SK-N-SH (cell line): ENCODE measurements around the gene PUSL1. TPM values are rescaled to one million over a fixed set of nuclear protein-coding genes. Genes with fewer than 3 reads are reported as not detected.

Source experiments
- CTCF ChIA-PET: fragments of 300-600, 350-600 bp; formaldehyde crosslinking; extraction: SDS; loops from one replicate; lab custom pipeline; 2021; lab: Yijun Ruan, JAX
- POLR2A ChIA-PET: fragments of 350-600 bp; sonication (Branson Sonifier 250); formaldehyde crosslinking; extraction: SDS; loops from one replicate; lab custom pipeline; 2020; ENCODE audit warnings: antibody characterized with exemption, inconsistent platforms; lab: Yijun Ruan, JAX
- DNase-seq: peaks from one replicate; pipeline ENCODE4 v3.0.0; 2012
- H2AFZ ChIP-seq: fragments of 200-600 bp; sonication (generic); 2 replicates; pipeline ENCODE4 v1.8.1; 2016; ENCODE audit warnings: antibody characterized with exemption, mild to moderate bottlenecking, low read depth
- H3F3A ChIP-seq: fragments of 200-600 bp; sonication (generic); replicated peaks from 2 replicates; pipeline ENCODE3; 2016; ENCODE audit warnings: antibody characterized with exemption, mild to moderate bottlenecking; ENCODE audit not compliant: insufficient read depth
- H3K27ac ChIP-seq, 2 experiments: fragments of 200-500 bp in 1 of 2; fragments of 200-600 bp in 1 of 2; sonication (Bioruptor generic) in 1 of 2; sonication (generic), shearing (Covaris generic) in 1 of 2; 2 replicates each; pipeline versions ENCODE4 v1.5.1 to v1.6.1; 2014 to 2016; ENCODE audit warnings: low read depth in 2 of 2, inconsistent platforms in 1 of 2, low read length in 1 of 2, mild to moderate bottlenecking in 1 of 2, mixed read lengths in 1 of 2
- H3K27me3 ChIP-seq: fragments of 200-600 bp; sonication (generic), shearing (Covaris generic); 2 replicates; pipeline ENCODE4 v1.6.1; 2016; ENCODE audit warnings: mixed run types; ENCODE audit not compliant: insufficient read depth
- H3K36me3 ChIP-seq, 2 experiments: fragments of 200-500 bp in 1 of 2; fragments of 200-600 bp in 1 of 2; sonication (Bioruptor generic) in 1 of 2; sonication (generic) in 1 of 2; replicated peaks in 1 of 2; 2 replicates each; pipeline versions ENCODE3 to v1.5.1; 2014 to 2016; ENCODE audit warnings: low read length in 1 of 2, mild to moderate bottlenecking in 1 of 2; ENCODE audit not compliant: insufficient read depth in 2 of 2, control insufficient read depth in 1 of 2
- H3K4me1 ChIP-seq, 2 experiments: fragments of 200-500 bp in 1 of 2; fragments of 200-600 bp in 1 of 2; sonication (Bioruptor generic) in 1 of 2; sonication (generic), shearing (Covaris generic) in 1 of 2; 2 replicates each; pipeline versions ENCODE4 v1.5.1 to v1.6.1; 2014 to 2016; ENCODE audit warnings: low read depth in 1 of 2, low read length in 1 of 2, mixed run types in 1 of 2; ENCODE audit not compliant: insufficient read depth in 2 of 2, control insufficient read depth in 1 of 2
- H3K4me2 ChIP-seq: fragments of 200-600 bp; sonication (generic), shearing (Covaris generic); 2 replicates; pipeline ENCODE4 v1.6.1; 2017; ENCODE audit warnings: mixed run types
- H3K4me3 ChIP-seq, 2 experiments: fragments of 200-500 bp in 1 of 2; fragments of 200-600 bp in 1 of 2; sonication (Bioruptor generic) in 1 of 2; sonication (generic), shearing (Covaris generic) in 1 of 2; 2 replicates each; pipeline versions ENCODE4 v1.5.1 to v1.8.1; 2014 to 2016; ENCODE audit warnings: low read depth in 2 of 2, inconsistent platforms in 1 of 2, low read length in 1 of 2, mild to moderate bottlenecking in 1 of 2, mixed read lengths in 1 of 2, moderate library complexity in 1 of 2
- H3K79me2 ChIP-seq: fragments of 200-600 bp; sonication (generic); 2 replicates; pipeline ENCODE4 v1.8.1; 2017; ENCODE audit warnings: mild to moderate bottlenecking; ENCODE audit not compliant: insufficient read depth
- H3K9ac ChIP-seq: fragments of 200-600 bp; sonication (generic); 2 replicates; pipeline ENCODE4 v1.6.1; 2017; ENCODE audit warnings: mixed run types
- H3K9me2 ChIP-seq: fragments of 200-600 bp; sonication (generic); 2 replicates; pipeline ENCODE4 v1.6.1; 2017; ENCODE audit warnings: mixed run types
- H3K9me3 ChIP-seq: fragments of 200-600 bp; sonication (generic); 2 replicates; pipeline ENCODE4 v1.6.1; 2017; ENCODE audit warnings: mixed run types, mild to moderate bottlenecking, moderate library complexity
- H4K20me1 ChIP-seq: fragments of 200-600 bp; sonication (generic); 2 replicates; pipeline ENCODE4 v1.6.1; 2017; ENCODE audit warnings: mild to moderate bottlenecking, mixed run types; ENCODE audit not compliant: insufficient read depth
- EP300 ChIP-seq, 2 experiments: IDR thresholded peaks; 2 replicates each; pipeline versions ENCODE4 v1.4.0 to v1.6.1; 2012; ENCODE audit warnings: borderline replicate concordance in 1 of 2, low read depth in 1 of 2, low read length in 1 of 2
- FOSL2 ChIP-seq: IDR thresholded peaks from 2 replicates; pipeline ENCODE4 v1.4.0; 2012; ENCODE audit warnings: low read depth, mild to moderate bottlenecking, moderate library complexity, borderline replicate concordance
- GATA2 ChIP-seq: sonication (generic); formaldehyde crosslinking; IDR thresholded peaks from 2 replicates; pipeline ENCODE4 v1.5.0; 2020; ENCODE audit warnings: mild to moderate bottlenecking, missing genetic modification reagents
- JUND ChIP-seq: IDR thresholded peaks from 2 replicates; pipeline ENCODE4 v1.4.0; 2012
- NFIC ChIP-seq: IDR thresholded peaks from 2 replicates; pipeline ENCODE4 v1.4.0; 2012; ENCODE audit warnings: borderline replicate concordance
- SIN3A ChIP-seq: IDR thresholded peaks from 2 replicates; pipeline ENCODE4 v1.6.1; 2012; ENCODE audit warnings: low read depth, mild to moderate bottlenecking, low read length, moderate library complexity, borderline replicate concordance
- SMC3 ChIP-seq: IDR thresholded peaks from 2 replicates; pipeline ENCODE4 v1.6.1; 2012; ENCODE audit warnings: low read depth, low read length, improper control_type of control experiment
- TEAD4 ChIP-seq: IDR thresholded peaks from 2 replicates; pipeline ENCODE4 v1.4.0; 2012; ENCODE audit warnings: mild to moderate bottlenecking, borderline replicate concordance; ENCODE audit not compliant: insufficient read depth
- YY1 ChIP-seq: IDR thresholded peaks from 2 replicates; pipeline ENCODE4 v1.4.0; 2012; ENCODE audit warnings: low read depth, mild to moderate bottlenecking
- WGBS: methylation state at CpG from one replicate; pipeline ENCODE4 v1.1.6; 2017; ENCODE audit warnings: low lambda C conversion rate; 5-methylcytosine and 5-hydroxymethylcytosine counted together
- polyA plus RNA-seq, 3 experiments: library from polyadenylated mRNA; depleted of rRNA; stranded (reverse); fragments of >200 nt; gene quantifications; 2 replicates each; pipeline ENCODE4 v1.2.3, GENCODE V29; 2012
- TF ChIP-seq, protein P1 (sequence below): IDR thresholded peaks from 2 replicates; pipeline ENCODE4; 2012
- TF ChIP-seq, protein P2 (sequence below): IDR thresholded peaks from 2 replicates; pipeline ENCODE4 v1.4.0; 2012; ENCODE audit warnings: low read depth, borderline replicate concordance
- TF ChIP-seq, protein P3 (sequence below): IDR thresholded peaks from 2 replicates; pipeline ENCODE4 v1.4.0; 2012; ENCODE audit warnings: low read depth
- TF ChIP-seq, protein P4 (sequence below): fragments of 150-350 bp; IDR thresholded peaks from 2 replicates; pipeline ENCODE4 v1.6.1; 2016; ENCODE audit warnings: mild to moderate bottlenecking, low read depth, low read length

The PUSL1 gene
- polyA plus RNA-seq, 1 of the 3 experiments (the other 2 are of a cell fraction), result 19.0 TPM

DNA sequence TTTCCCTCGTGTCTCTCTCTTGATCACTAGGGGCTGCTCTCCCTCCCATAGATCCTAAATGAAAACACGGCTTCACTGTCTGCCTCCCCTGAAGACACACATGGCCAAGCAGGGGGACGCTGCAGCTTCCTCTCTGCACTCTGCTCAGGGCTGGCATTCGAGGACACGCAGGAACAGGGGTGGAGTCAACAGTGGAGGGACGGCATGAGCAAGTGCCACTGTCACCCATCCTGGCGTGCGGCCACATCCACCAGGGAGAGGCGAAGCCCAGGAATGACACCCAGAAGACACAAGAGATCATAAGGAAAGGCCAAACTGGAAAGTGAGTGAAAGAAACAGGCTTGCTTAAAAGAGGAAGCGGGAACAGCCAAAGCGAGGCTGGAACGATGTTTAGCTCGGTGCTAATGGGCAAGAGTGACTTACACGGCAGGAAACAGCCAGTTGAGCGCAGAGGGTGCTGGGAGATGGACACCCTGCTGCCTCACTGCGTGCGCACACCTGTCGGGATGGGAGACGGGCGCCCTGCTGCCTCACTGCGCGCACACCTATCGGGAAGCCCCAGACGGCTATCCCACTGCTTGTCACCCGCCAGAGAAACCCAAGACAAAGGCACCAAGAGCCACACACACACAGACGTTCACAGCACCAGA is 48.3 kb upstream of the PUSL1 start:
- Histone ChIP-seq H3K27ac (no peak overlapping the region), H3K79me2 (peaks cover 44% of the 10 kb centered on the region), H3K9ac (no peak overlapping the region), H3K9me2 (no peaks in the 10 kb centered on the region), H3K9me3 (no peaks in the 10 kb centered on the region), H3K4me1 (peaks cover 0 to 2% of the 10 kb centered on the region in 2 experiments; a peak in 2 of 4 replicates), H3K36me3 (peaks cover 19 to 66% of the 10 kb centered on the region in 2 experiments), H3K4me3 (no peak overlapping the region), H2AFZ (no peak overlapping the region), H3K27me3 (no peaks in the 10 kb centered on the region), H3K4me2 (no peak overlapping the region), H4K20me1 (peaks cover 38% of the 10 kb centered on the region), H3F3A (peaks cover 6% of the 10 kb centered on the region)
- CTCF ChIA-PET, result no interaction called here
- POLR2A ChIA-PET, result no interaction called here
- TF ChIP-seq, protein P1, sequence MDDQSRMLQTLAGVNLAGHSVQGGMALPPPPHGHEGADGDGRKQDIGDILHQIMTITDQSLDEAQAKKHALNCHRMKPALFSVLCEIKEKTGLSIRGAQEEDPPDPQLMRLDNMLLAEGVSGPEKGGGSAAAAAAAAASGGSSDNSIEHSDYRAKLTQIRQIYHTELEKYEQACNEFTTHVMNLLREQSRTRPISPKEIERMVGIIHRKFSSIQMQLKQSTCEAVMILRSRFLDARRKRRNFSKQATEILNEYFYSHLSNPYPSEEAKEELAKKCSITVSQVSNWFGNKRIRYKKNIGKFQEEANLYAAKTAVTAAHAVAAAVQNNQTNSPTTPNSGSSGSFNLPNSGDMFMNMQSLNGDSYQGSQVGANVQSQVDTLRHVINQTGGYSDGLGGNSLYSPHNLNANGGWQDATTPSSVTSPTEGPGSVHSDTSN, result no peak
- TF ChIP-seq, protein P2, sequence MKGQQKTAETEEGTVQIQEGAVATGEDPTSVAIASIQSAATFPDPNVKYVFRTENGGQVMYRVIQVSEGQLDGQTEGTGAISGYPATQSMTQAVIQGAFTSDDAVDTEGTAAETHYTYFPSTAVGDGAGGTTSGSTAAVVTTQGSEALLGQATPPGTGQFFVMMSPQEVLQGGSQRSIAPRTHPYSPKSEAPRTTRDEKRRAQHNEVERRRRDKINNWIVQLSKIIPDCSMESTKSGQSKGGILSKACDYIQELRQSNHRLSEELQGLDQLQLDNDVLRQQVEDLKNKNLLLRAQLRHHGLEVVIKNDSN, result no peak
- no peak for TF ChIP-seq SMC3
- TF ChIP-seq, protein P3, sequence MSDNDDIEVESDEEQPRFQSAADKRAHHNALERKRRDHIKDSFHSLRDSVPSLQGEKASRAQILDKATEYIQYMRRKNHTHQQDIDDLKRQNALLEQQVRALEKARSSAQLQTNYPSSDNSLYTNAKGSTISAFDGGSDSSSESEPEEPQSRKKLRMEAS, result no peak
- WGBS, result 95% methylated on average over 22 of the region's 26 CpGs
- no peak for DNase-seq

DNA sequence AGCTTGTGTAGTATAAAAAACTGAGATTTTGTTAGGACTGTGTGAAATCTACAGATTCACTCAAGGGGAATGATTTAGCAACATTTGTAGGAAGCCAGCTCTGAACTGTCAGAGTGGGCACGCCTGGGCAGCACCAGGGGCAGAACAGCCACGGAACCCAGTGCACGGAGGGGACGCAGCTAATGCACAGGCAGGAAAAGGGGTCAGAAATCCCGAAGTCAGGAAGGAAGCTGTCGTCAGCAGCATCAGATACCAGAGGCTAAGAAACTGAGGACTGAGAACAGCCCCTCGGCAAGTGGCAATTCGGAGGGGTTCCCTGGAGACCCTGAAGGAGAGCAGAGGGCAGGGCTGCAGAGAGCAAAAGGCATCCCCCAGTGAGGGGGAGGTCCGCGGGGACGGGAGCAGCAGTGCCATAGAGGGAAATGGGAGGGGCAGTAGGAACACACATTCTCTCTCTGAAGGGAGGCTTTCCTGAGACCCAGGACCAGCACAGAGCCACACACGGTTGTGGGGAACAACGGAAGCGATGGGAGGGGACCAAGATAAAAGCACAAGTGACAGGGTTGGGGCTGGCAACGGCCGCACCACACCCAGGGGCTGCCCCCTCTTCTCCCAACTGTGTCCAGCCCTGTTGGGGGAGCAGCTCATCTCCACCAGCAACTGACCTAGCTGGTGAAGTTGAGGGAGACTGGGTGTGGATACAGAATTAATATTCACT is 47.4 kb upstream of the PUSL1 start:
- Histone ChIP-seq H3K4me2 (no peak overlapping the region), H4K20me1 (peaks cover 46% of the 10 kb centered on the region), H3K36me3 (peaks cover 19 to 58% of the 10 kb centered on the region in 2 experiments), H3K9me2 (no peaks in the 10 kb centered on the region), H3K27me3 (no peaks in the 10 kb centered on the region), H3K9ac (no peak overlapping the region), H2AFZ (no peak overlapping the region), H3K9me3 (no peaks in the 10 kb centered on the region), H3K27ac (no peak overlapping the region), H3F3A (peaks cover 14% of the 10 kb centered on the region), H3K4me1 (peaks cover 0 to 4% of the 10 kb centered on the region in 2 experiments; a peak in 2 of 4 replicates), H3K79me2 (peaks cover 44% of the 10 kb centered on the region), H3K4me3 (no peak overlapping the region)
- TF ChIP-seq EP300 (IDR thresholded peaks at IDR 0.05; ENCODE audit: borderline replicate concordance in 1 of 2, low read depth in 1 of 2, low read length in 1 of 2), result no peak
- ChIA-PET POLR2A (no interaction called here), CTCF (no interaction called here)
- DNase-seq, result no peak
- 88% methylated on average over 13 of the region's 16 CpGs for WGBS

DNA sequence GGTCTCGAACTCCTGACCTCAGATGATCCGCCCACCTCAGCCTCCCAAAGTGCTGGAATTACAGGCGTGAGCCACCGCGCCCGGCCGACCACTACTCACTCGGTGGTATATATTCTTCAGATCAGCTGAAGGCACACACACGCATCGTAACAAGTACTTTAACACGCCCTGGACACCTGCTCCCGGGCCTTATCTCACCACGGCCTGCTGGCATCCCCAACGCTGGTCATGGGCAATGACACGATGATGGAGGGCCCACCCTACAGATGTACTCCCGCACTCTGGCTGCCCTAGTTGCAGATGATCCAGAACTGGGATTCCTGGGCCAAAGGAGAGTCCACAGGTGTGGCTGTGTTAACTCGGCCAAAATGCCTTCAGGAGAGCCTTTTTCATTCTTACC is 46.3 kb upstream of the PUSL1 start:
- Histone ChIP-seq H3K9ac (no peak overlapping the region), H3K4me2 (no peak overlapping the region), H3K36me3 (peaks cover 19 to 52% of the 10 kb centered on the region in 2 experiments), H4K20me1 (peaks cover 50% of the 10 kb centered on the region), H3K9me2 (no peaks in the 10 kb centered on the region), H3K27ac (no peak overlapping the region), H3K27me3 (no peaks in the 10 kb centered on the region), H3K79me2 (peaks cover 48% of the 10 kb centered on the region), H2AFZ (no peak overlapping the region), H3F3A (peaks cover 17% of the 10 kb centered on the region), H3K4me3 (no peak overlapping the region), H3K4me1 (peaks cover 0 to 4% of the 10 kb centered on the region in 2 experiments; a peak in 2 of 4 replicates), H3K9me3 (no peaks in the 10 kb centered on the region)
- no peak for DNase-seq
- POLR2A ChIA-PET, result interaction anchor here (0.7 kb wide), 1 partner anchor 141 kb away, joined by 3 read pairs; no protein-coding TSS in a partner anchor
- WGBS, result 94% methylated on average over 15 of the region's 17 CpGs
- CTCF ChIA-PET, result interaction anchor here (0.6 kb wide), 1 partner anchor 339 kb away, joined by 4 read pairs; no protein-coding TSS in a partner anchor
- TF ChIP-seq NFIC (no peak), SMC3 (no peak), SIN3A (no peak), GATA2 (no peak), FOSL2 (no peak), TEAD4 (no peak), YY1 (no peak), JUND (no peak)
- TF ChIP-seq, protein P4, sequence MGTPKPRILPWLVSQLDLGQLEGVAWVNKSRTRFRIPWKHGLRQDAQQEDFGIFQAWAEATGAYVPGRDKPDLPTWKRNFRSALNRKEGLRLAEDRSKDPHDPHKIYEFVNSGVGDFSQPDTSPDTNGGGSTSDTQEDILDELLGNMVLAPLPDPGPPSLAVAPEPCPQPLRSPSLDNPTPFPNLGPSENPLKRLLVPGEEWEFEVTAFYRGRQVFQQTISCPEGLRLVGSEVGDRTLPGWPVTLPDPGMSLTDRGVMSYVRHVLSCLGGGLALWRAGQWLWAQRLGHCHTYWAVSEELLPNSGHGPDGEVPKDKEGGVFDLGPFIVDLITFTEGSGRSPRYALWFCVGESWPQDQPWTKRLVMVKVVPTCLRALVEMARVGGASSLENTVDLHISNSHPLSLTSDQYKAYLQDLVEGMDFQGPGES, result no peak
- TF ChIP-seq, protein P2, result no peak
